HEK293T (cell line): Measurements from ENCODE around the gene NINJ2.

Experiments used
- ARNT ChIP-seq: fragments of 450-650 bp; IDR thresholded peaks from 2 replicates; pipeline ENCODE4 v1.6.1; 2017; ENCODE audit warnings: mild to moderate bottlenecking
- CTBP1 ChIP-seq: fragments of 450-650 bp; IDR thresholded peaks from 2 replicates; pipeline ENCODE4 v1.6.1; 2016; ENCODE audit warnings: borderline replicate concordance
- ELF4 ChIP-seq: fragments of 450-650 bp; IDR thresholded peaks from 2 replicates; pipeline ENCODE4 v1.6.1; 2017; ENCODE audit warnings: antibody characterized with exemption
- FOXA1 ChIP-seq: fragments of 450-650 bp; IDR thresholded peaks from 2 replicates; pipeline ENCODE4 v1.6.1; 2016; ENCODE audit warnings: mild to moderate bottlenecking
- FOXK2 ChIP-seq: fragments of 450-650 bp; IDR thresholded peaks from 2 replicates; pipeline ENCODE4 v1.6.1; 2016; ENCODE audit warnings: mild to moderate bottlenecking
- FOXM1 ChIP-seq: fragments of 450-650 bp; IDR thresholded peaks from 2 replicates; pipeline ENCODE4 v1.6.1; 2017; ENCODE audit warnings: mild to moderate bottlenecking, borderline replicate concordance
- HDGF ChIP-seq: fragments of 450-650 bp; IDR thresholded peaks from 2 replicates; pipeline ENCODE4 v1.6.1; 2017; ENCODE audit warnings: antibody characterized with exemption, borderline replicate concordance
- PKNOX1 ChIP-seq: fragments of 450-650 bp; IDR thresholded peaks from 2 replicates; pipeline ENCODE4 v1.6.1; 2016
- SP1 ChIP-seq: fragments of 450-650 bp; IDR thresholded peaks from 2 replicates; pipeline ENCODE4 v1.6.1; 2017
- SUZ12 ChIP-seq: fragments of 450-650 bp; IDR thresholded peaks from 2 replicates; pipeline ENCODE4 v1.6.1; 2016; ENCODE audit warnings: mild to moderate bottlenecking

- TF ChIP-seq SUZ12 (no peak), ARNT (no peak), HDGF (no peak), CTBP1 (no peak), SP1 (no peak), FOXK2 (no peak), PKNOX1 (no peak), FOXM1 (no peak), FOXA1 (no peak), ELF4 (no peak)
Measured at GRCh38 chr12:663293-663871, at the start of gene NINJ2.
